WTC11 (cell line): Measurements from ENCODE around the gene FAF1.

Experiments
- CREB1 ChIP-seq: sonication (generic); formaldehyde crosslinking; IDR thresholded peaks from 2 replicates; pipeline ENCODE4 v1.8.0; 2023; ENCODE audit warnings: mild to moderate bottlenecking, missing genetic modification reagents
- MXD4 ChIP-seq: fragments of 250-450 bp; sonication (Bioruptor Pico); IDR thresholded peaks from 2 replicates; pipeline ENCODE4 v1.8.0; 2021; ENCODE audit warnings: mild to moderate bottlenecking, moderate library complexity, borderline replicate concordance
- NR2C2 ChIP-seq: sonication (generic); formaldehyde crosslinking; IDR thresholded peaks from 2 replicates; pipeline ENCODE4 v1.8.0; 2022; ENCODE audit warnings: mild to moderate bottlenecking, missing genetic modification reagents
- ZNF138 ChIP-seq: sonication (generic); formaldehyde crosslinking; conservative IDR thresholded peaks from 2 replicates; pipeline ENCODE4 v1.8.1; 2022; ENCODE audit warnings: mild to moderate bottlenecking, moderate library complexity, missing genetic modification reagents
- TF ChIP-seq, protein P1 (sequence below): sonication (generic); formaldehyde crosslinking; IDR thresholded peaks from 2 replicates; pipeline ENCODE4 v1.8.1; 2023; ENCODE audit warnings: mild to moderate bottlenecking, moderate library complexity, missing genetic modification reagents
- TF ChIP-seq, protein P2 (sequence below): fragments of 200-600 bp; IDR thresholded peaks from 2 replicates; pipeline ENCODE4 v1.8.0; 2022; ENCODE audit warnings: antibody characterized with exemption
- TF ChIP-seq, protein P3 (sequence below): sonication (generic); formaldehyde crosslinking; IDR thresholded peaks from 2 replicates; pipeline ENCODE4 v1.8.1; 2023; ENCODE audit warnings: mild to moderate bottlenecking, missing genetic modification reagents
- TF ChIP-seq, protein P4 (sequence below): fragments of 250-450 bp; sonication (Bioruptor Pico); IDR thresholded peaks from 2 replicates; pipeline ENCODE4 v2.1.2; 2022; ENCODE audit warnings: mild to moderate bottlenecking, moderate library complexity
- TF ChIP-seq, protein P5 (sequence below): sonication (generic); formaldehyde crosslinking; IDR thresholded peaks from 2 replicates; pipeline ENCODE4 v1.8.1; 2022; ENCODE audit warnings: low read depth, mild to moderate bottlenecking, moderate library complexity, missing genetic modification reagents, borderline replicate concordance

DNA sequence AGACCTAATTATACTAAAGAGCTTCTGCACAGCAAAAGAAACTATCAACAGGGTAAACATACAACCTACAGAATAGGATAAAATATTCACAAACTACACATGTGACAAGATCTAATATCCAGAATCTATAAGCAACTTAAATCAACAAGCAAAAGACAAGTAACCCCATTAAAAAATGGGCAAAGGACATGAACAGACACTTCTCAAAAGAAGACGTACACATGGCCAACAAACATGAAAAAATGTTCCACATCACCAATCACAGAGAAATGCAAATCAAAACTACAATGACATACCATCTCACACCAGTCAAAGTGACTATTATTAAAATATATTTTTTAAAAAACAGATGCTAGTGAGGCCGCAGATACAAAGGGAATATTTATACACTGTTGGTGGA lies 99.8 kb downstream of the FAF1 start:
- TF ChIP-seq, protein P1, sequence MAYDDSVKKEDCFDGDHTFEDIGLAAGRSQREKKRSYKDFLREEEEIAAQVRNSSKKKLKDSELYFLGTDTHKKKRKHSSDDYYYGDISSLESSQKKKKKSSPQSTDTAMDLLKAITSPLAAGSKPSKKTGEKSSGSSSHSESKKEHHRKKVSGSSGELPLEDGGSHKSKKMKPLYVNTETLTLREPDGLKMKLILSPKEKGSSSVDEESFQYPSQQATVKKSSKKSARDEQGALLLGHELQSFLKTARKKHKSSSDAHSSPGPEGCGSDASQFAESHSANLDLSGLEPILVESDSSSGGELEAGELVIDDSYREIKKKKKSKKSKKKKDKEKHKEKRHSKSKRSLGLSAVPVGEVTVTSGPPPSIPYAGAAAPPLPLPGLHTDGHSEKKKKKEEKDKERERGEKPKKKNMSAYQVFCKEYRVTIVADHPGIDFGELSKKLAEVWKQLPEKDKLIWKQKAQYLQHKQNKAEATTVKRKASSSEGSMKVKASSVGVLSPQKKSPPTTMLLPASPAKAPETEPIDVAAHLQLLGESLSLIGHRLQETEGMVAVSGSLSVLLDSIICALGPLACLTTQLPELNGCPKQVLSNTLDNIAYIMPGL: no peak
- TF ChIP-seq, protein P2, sequence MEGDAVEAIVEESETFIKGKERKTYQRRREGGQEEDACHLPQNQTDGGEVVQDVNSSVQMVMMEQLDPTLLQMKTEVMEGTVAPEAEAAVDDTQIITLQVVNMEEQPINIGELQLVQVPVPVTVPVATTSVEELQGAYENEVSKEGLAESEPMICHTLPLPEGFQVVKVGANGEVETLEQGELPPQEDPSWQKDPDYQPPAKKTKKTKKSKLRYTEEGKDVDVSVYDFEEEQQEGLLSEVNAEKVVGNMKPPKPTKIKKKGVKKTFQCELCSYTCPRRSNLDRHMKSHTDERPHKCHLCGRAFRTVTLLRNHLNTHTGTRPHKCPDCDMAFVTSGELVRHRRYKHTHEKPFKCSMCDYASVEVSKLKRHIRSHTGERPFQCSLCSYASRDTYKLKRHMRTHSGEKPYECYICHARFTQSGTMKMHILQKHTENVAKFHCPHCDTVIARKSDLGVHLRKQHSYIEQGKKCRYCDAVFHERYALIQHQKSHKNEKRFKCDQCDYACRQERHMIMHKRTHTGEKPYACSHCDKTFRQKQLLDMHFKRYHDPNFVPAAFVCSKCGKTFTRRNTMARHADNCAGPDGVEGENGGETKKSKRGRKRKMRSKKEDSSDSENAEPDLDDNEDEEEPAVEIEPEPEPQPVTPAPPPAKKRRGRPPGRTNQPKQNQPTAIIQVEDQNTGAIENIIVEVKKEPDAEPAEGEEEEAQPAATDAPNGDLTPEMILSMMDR: no peak
- no peak for TF ChIP-seq CREB1 (CRISPR knock-in tag)
- no peak for TF ChIP-seq NR2C2
- TF ChIP-seq MXD4 (CRISPR knock-in tag): no peak
- TF ChIP-seq, protein P3, sequence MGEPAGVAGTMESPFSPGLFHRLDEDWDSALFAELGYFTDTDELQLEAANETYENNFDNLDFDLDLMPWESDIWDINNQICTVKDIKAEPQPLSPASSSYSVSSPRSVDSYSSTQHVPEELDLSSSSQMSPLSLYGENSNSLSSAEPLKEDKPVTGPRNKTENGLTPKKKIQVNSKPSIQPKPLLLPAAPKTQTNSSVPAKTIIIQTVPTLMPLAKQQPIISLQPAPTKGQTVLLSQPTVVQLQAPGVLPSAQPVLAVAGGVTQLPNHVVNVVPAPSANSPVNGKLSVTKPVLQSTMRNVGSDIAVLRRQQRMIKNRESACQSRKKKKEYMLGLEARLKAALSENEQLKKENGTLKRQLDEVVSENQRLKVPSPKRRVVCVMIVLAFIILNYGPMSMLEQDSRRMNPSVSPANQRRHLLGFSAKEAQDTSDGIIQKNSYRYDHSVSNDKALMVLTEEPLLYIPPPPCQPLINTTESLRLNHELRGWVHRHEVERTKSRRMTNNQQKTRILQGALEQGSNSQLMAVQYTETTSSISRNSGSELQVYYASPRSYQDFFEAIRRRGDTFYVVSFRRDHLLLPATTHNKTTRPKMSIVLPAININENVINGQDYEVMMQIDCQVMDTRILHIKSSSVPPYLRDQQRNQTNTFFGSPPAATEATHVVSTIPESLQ (CRISPR knock-in tag): no peak
- TF ChIP-seq, protein P4, sequence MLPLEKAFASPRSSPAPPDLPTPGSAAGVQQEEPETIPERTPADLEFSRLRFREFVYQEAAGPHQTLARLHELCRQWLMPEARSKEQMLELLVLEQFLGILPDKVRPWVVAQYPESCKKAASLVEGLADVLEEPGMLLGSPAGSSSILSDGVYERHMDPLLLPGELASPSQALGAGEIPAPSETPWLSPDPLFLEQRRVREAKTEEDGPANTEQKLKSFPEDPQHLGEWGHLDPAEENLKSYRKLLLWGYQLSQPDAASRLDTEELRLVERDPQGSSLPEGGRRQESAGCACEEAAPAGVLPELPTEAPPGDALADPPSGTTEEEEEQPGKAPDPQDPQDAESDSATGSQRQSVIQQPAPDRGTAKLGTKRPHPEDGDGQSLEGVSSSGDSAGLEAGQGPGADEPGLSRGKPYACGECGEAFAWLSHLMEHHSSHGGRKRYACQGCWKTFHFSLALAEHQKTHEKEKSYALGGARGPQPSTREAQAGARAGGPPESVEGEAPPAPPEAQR: no peak
- TF ChIP-seq, protein P5, sequence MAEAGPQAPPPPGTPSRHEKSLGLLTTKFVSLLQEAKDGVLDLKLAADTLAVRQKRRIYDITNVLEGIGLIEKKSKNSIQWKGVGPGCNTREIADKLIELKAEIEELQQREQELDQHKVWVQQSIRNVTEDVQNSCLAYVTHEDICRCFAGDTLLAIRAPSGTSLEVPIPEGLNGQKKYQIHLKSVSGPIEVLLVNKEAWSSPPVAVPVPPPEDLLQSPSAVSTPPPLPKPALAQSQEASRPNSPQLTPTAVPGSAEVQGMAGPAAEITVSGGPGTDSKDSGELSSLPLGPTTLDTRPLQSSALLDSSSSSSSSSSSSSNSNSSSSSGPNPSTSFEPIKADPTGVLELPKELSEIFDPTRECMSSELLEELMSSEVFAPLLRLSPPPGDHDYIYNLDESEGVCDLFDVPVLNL (CRISPR knock-in tag): no peak
- no peak for TF ChIP-seq ZNF138 (CRISPR knock-in tag)
